NOMO-1 treated with dmso at 0.1 percent for 144 hours (cell line): ENCODE results near the gene AMZ1.
A peak's percentile ranks its signal among the peaks of the same experiment; 100 is the strongest.
"Not testable (repeated sequence)": the region's sequence is repeated elsewhere in the genome, so short reads cannot be mapped to it uniquely, and the experiment has no call there.

Source experiments
- DNase-seq: peaks from one replicate; lab custom pipeline; 2025; ENCODE audit not compliant: unreplicated experiment; lab: John Stamatoyannopoulos, UW

AMZ1 gene

GRCh38 chr7:2724453-2725177 is 36.6 kb downstream of the AMZ1 start:
- no peak for DNase-seq

GRCh38 chr7:2725178-2726105 is 37.4 kb downstream of the AMZ1 start:
- no peak for DNase-seq

GRCh38 chr7:2726316-2727018 is 38.5 kb downstream of the AMZ1 start:
- DNase-seq = no peak

GRCh38 chr7:2727206-2727605 is 39.2 kb downstream of the AMZ1 start:
- DNase-seq = not testable (repeated sequence)

- no peak for DNase-seq
Observed at GRCh38 chr7:2728316-2729030, 40.5 kb downstream of the AMZ1 start.

- no peak for DNase-seq
Observed at GRCh38 chr7:2729031-2729892, 41.3 kb downstream of the AMZ1 start.

GRCh38 chr7:2729893-2730716 is 42.1 kb downstream of the AMZ1 start:
- DNase-seq = no peak

GRCh38 chr7:2730846-2731770 is 43.1 kb downstream of the AMZ1 start:
- no peak for DNase-seq

- no peak for DNase-seq
Observed at GRCh38 chr7:2732388-2732787, 44.4 kb downstream of the AMZ1 start.

GRCh38 chr7:2732959-2733584 is 45.1 kb downstream of the AMZ1 start:
- DNase-seq = no peak

GRCh38 chr7:2734084-2734686 is 46.2 kb downstream of the AMZ1 start:
- DNase-seq = no peak

- DNase-seq = peak; percentile 99
Observed at GRCh38 chr7:2734751-2735571, 47.0 kb downstream of the AMZ1 start.

- no peak for DNase-seq
Observed at GRCh38 chr7:2735744-2736143, 47.7 kb downstream of the AMZ1 start.

- DNase-seq = no peak
Observed at GRCh38 chr7:2736411-2736914, 48.5 kb downstream of the AMZ1 start.

- DNase-seq = not testable (repeated sequence)
Observed at GRCh38 chr7:2737005-2737743, 49.2 kb downstream of the AMZ1 start.
